Adrenal gland (tissue), 5 donors: ENCODE data around the gene GRIA1.

Source experiments
- POLR2A ChIP-seq, 2 donors: fragments of 450-650 bp; IDR thresholded peaks; one replicate each; pipeline ENCODE4 v1.6.1; 2017; ENCODE audit warnings: antibody characterized with exemption in 2 of 2, mild to moderate bottlenecking in 2 of 2, moderate library complexity in 1 of 2
- TF ChIP-seq, protein P1 (sequence below), 6 experiments: fragments of 450-650 bp in 4 of 6; fragments of 200-600 bp in 2 of 6; sonication (generic) in 1 of 6; IDR thresholded peaks; 1 replicate in 5 of 6; 2 replicates in 1 of 6; pipeline versions ENCODE4 v1.5.1 to v1.8.0; 2016 to 2021; ENCODE audit warnings: antibody characterized with exemption in 6 of 6, mild to moderate bottlenecking in 2 of 6, moderate library complexity in 1 of 6
- donor health status: DM: no; HTN: no; CAD: no.

DNA sequence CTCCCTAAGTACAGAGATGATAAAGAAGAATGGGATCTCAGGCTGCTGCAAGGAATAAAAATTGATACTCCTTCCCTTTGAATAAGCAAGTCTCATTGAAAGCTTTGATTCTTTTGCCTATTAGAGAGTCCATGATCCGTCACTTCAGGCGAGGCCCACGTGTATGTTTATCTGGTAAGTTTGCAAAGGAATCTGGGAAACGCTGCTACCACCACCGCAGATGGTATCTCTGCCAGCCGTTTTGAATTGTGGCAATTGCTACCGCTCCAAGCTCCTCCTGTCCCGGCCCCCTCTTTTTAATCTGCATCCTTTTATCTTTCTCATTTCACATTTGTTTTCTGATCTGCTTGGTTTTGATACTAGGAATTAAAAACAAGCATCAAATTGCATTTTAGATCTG is 42.9 kb upstream of the GRIA1 start:
- TF ChIP-seq, protein P1, sequence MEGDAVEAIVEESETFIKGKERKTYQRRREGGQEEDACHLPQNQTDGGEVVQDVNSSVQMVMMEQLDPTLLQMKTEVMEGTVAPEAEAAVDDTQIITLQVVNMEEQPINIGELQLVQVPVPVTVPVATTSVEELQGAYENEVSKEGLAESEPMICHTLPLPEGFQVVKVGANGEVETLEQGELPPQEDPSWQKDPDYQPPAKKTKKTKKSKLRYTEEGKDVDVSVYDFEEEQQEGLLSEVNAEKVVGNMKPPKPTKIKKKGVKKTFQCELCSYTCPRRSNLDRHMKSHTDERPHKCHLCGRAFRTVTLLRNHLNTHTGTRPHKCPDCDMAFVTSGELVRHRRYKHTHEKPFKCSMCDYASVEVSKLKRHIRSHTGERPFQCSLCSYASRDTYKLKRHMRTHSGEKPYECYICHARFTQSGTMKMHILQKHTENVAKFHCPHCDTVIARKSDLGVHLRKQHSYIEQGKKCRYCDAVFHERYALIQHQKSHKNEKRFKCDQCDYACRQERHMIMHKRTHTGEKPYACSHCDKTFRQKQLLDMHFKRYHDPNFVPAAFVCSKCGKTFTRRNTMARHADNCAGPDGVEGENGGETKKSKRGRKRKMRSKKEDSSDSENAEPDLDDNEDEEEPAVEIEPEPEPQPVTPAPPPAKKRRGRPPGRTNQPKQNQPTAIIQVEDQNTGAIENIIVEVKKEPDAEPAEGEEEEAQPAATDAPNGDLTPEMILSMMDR (IDR thresholded peaks at IDR 0.05), result no peak
- no peak for TF ChIP-seq POLR2A (IDR thresholded peaks at IDR 0.05)
